Measurements from ENCODE around the gene IBA57. TPM values are rescaled to one million over a fixed set of nuclear protein-coding genes. Genes with fewer than 3 reads are reported as not detected.

Gene IBA57
- total RNA-seq, 2 experiments from 2014 or later: 9.1 to 9.9 TPM

DNA sequence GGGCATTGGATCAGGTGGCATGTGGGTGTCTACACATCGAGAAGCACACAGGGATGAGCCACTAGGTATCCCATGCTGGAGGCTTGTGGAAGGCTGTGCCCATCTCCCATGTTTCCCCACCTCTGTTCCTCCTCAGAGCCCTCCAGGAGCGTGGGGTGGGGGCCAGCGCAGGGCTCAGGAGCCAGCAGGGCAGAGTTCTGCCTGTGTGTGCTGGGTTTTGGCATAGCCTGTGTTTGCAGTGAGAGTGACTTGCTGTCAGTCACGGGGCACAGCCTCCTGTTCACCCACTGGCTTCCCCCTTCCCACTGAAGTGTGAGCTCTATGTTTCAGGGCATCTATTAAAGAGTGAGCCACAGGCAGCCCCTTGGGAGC is 10.4 kb downstream of the IBA57 start:
- no peak overlapping the region for H3K4me3 ChIP-seq (ENCODE audit: low read depth, low read length, poor library complexity, severe bottlenecking)
- BruUV-seq (replicated peaks): no TSS peak
- ChIA-PET CTCF (ENCODE audit: unreplicated experiment) (no interaction called here), POLR2A (no interaction called here)
- TF ChIP-seq, protein P1, sequence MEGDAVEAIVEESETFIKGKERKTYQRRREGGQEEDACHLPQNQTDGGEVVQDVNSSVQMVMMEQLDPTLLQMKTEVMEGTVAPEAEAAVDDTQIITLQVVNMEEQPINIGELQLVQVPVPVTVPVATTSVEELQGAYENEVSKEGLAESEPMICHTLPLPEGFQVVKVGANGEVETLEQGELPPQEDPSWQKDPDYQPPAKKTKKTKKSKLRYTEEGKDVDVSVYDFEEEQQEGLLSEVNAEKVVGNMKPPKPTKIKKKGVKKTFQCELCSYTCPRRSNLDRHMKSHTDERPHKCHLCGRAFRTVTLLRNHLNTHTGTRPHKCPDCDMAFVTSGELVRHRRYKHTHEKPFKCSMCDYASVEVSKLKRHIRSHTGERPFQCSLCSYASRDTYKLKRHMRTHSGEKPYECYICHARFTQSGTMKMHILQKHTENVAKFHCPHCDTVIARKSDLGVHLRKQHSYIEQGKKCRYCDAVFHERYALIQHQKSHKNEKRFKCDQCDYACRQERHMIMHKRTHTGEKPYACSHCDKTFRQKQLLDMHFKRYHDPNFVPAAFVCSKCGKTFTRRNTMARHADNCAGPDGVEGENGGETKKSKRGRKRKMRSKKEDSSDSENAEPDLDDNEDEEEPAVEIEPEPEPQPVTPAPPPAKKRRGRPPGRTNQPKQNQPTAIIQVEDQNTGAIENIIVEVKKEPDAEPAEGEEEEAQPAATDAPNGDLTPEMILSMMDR (conservative IDR thresholded peaks at IDR 0.05; ENCODE audit: low read length): no peak
- TF ChIP-seq EZH2phosphoT487 (IDR thresholded peaks at IDR 0.05; ENCODE audit: borderline replicate concordance, low read depth, low read length): no peak
- no peaks in the 10 kb centered on the region for H4K20me1 ChIP-seq (ENCODE audit: insufficient read depth, low read length)
- no peak overlapping the region for H2AFZ ChIP-seq (ENCODE audit: low read length)
- peaks cover 9% of the 10 kb centered on the region; the same call in 1 of the 2 replicates for H3K36me3 ChIP-seq (ENCODE audit: insufficient read depth, low read length)
- H3K9me2 ChIP-seq (ENCODE audit: insufficient read depth, low read length): no peaks in the 10 kb centered on the region
- H3K27ac ChIP-seq (ENCODE audit: low read depth, low read length, poor library complexity, severe bottlenecking): no peak overlapping the region
- H3K9me3 ChIP-seq (ENCODE audit: low read length): no peaks in the 10 kb centered on the region
- H3K4me2 ChIP-seq (ENCODE audit: low read length): no peak overlapping the region
- intact Hi-C loops (cut with micrococcal nuclease; ENCODE audit: unreplicated experiment): no loop called here
- no peaks in the 10 kb centered on the region for H3K4me1 ChIP-seq (ENCODE audit: insufficient read depth, low read length, poor library complexity, severe bottlenecking)
- H3K79me2 ChIP-seq (ENCODE audit: insufficient read depth, low read depth, low read length): no peaks in the 10 kb centered on the region
- no peak for DNase-seq (ENCODE audit: low spot score)

GRCh38 chr1:228176461-228177182 is 11.0 kb downstream of the IBA57 start:
- Histone ChIP-seq H3K4me2 (ENCODE audit: low read length) (no peak overlapping the region), H3K27ac (ENCODE audit: low read depth, low read length, poor library complexity, severe bottlenecking) (no peak overlapping the region), H3K4me3 (ENCODE audit: low read depth, low read length, poor library complexity, severe bottlenecking) (no peak overlapping the region), H3K79me2 (ENCODE audit: insufficient read depth, low read depth, low read length) (no peaks in the 10 kb centered on the region), H3K4me1 (ENCODE audit: insufficient read depth, low read length, poor library complexity, severe bottlenecking) (no peaks in the 10 kb centered on the region), H3K36me3 (ENCODE audit: insufficient read depth, low read length) (peaks cover 9% of the 10 kb centered on the region; the same call in 1 of the 2 replicates), H3K9me3 (ENCODE audit: low read length) (no peaks in the 10 kb centered on the region), H4K20me1 (ENCODE audit: insufficient read depth, low read length) (no peaks in the 10 kb centered on the region), H2AFZ (ENCODE audit: low read length) (no peak overlapping the region), H3K9me2 (ENCODE audit: insufficient read depth, low read length) (no peaks in the 10 kb centered on the region)
- no peak for DNase-seq (ENCODE audit: low spot score)
- TF ChIP-seq, protein P1 (conservative IDR thresholded peaks at IDR 0.05; ENCODE audit: low read length): no peak
- TF ChIP-seq EZH2phosphoT487 (IDR thresholded peaks at IDR 0.05; ENCODE audit: borderline replicate concordance, low read depth, low read length): no peak
- intact Hi-C loops (cut with micrococcal nuclease; ENCODE audit: unreplicated experiment): no loop called here
- ChIA-PET CTCF (ENCODE audit: unreplicated experiment) (interaction anchor here (0.6 kb wide), 2 partner anchors 10 to 11 kb away, joined by 3 to 5 read pairs; partner anchors contain the start of gene IBA57), POLR2A (no interaction called here)
- BruUV-seq (replicated peaks): no TSS peak

- H3K79me2 ChIP-seq (ENCODE audit: insufficient read depth, low read depth, low read length): no peaks in the 10 kb centered on the region
- BruUV-seq (replicated peaks): no TSS peak
- no peak overlapping the region for H3K27ac ChIP-seq (ENCODE audit: low read depth, low read length, poor library complexity, severe bottlenecking)
- H3K9me2 ChIP-seq (ENCODE audit: insufficient read depth, low read length): no peaks in the 10 kb centered on the region
- TF ChIP-seq, protein P1 (conservative IDR thresholded peaks at IDR 0.05; ENCODE audit: low read length): no peak
- TF ChIP-seq EZH2phosphoT487 (IDR thresholded peaks at IDR 0.05; ENCODE audit: borderline replicate concordance, low read depth, low read length): no peak
- no peaks in the 10 kb centered on the region for H3K9me3 ChIP-seq (ENCODE audit: low read length)
- no peak overlapping the region for H3K4me2 ChIP-seq (ENCODE audit: low read length)
- H3K36me3 ChIP-seq (ENCODE audit: insufficient read depth, low read length): peaks cover 9% of the 10 kb centered on the region; the same call in 1 of the 2 replicates
- H3K4me3 ChIP-seq (ENCODE audit: low read depth, low read length, poor library complexity, severe bottlenecking): no peak overlapping the region
- no peaks in the 10 kb centered on the region for H4K20me1 ChIP-seq (ENCODE audit: insufficient read depth, low read length)
- intact Hi-C loops (cut with micrococcal nuclease; ENCODE audit: unreplicated experiment): no loop called here
- H2AFZ ChIP-seq (ENCODE audit: low read length): no peak overlapping the region
- POLR2A ChIA-PET: no interaction called here
- CTCF ChIA-PET (ENCODE audit: unreplicated experiment): interaction anchor here (0.6 kb wide), 2 partner anchors 11 to 12 kb away, joined by 3 to 5 read pairs; partner anchors contain the start of gene IBA57
- H3K4me1 ChIP-seq (ENCODE audit: insufficient read depth, low read length, poor library complexity, severe bottlenecking): no peaks in the 10 kb centered on the region
- no peak for DNase-seq (ENCODE audit: low spot score)
These were observed 11.5 kb downstream of the IBA57 start for GRCh38 chr1:228177183-228177475.
